ENCODE measurements around the gene C15orf61.

The C15orf61 gene

GRCh38 chr15:67521029-67521782, at the start of gene C15orf61:
Gene C15orf61, plus strand, starts transcription at chr15:67521131. Its CDS starts 118 bp downstream, at chr15:67521249.
- peak; percentile 85 for DNase-seq

- DNase-seq, result no peak
These were observed 48.0 kb upstream of the C15orf61 start for GRCh38 chr15:67472957-67473356.

GRCh38 chr15:67474405-67475110, 46.4 kb upstream of the C15orf61 start:
- no peak for DNase-seq

GRCh38 chr15:67479781-67480505, 41.0 kb upstream of the C15orf61 start:
- no peak for DNase-seq

- no peak for DNase-seq
These were observed 40.2 kb upstream of the C15orf61 start for GRCh38 chr15:67480741-67481140.

- no peak for DNase-seq
These were observed 39.3 kb upstream of the C15orf61 start for GRCh38 chr15:67481680-67482079.

- no peak for DNase-seq
These were observed 25.3 kb upstream of the C15orf61 start for GRCh38 chr15:67495585-67495984.

GRCh38 chr15:67501177-67501835, 19.6 kb upstream of the C15orf61 start:
- DNase-seq, result no peak

- DNase-seq, result no peak
These were observed 19.0 kb upstream of the C15orf61 start for GRCh38 chr15:67501836-67502461.

GRCh38 chr15:67504056-67504455, 16.9 kb upstream of the C15orf61 start:
- no peak for DNase-seq

- DNase-seq, result no peak
These were observed 16.1 kb upstream of the C15orf61 start for GRCh38 chr15:67504796-67505195.

GRCh38 chr15:67505675-67506572, 15.0 kb upstream of the C15orf61 start:
- DNase-seq, result no peak

GRCh38 chr15:67506775-67507747, 13.9 kb upstream of the C15orf61 start:
- DNase-seq, result no peak

- no peak for DNase-seq
These were observed 12.5 kb upstream of the C15orf61 start for GRCh38 chr15:67508407-67508806.

GRCh38 chr15:67509918-67510317, 11.0 kb upstream of the C15orf61 start:
- DNase-seq, result no peak

GRCh38 chr15:67510597-67511190, 10.2 kb upstream of the C15orf61 start:
- no peak for DNase-seq

GRCh38 chr15:67511606-67512005, 9.3 kb upstream of the C15orf61 start:
- DNase-seq, result no peak

- DNase-seq, result no peak
These were observed 8.8 kb upstream of the C15orf61 start for GRCh38 chr15:67512140-67512539.

- no peak for DNase-seq
These were observed 7.8 kb upstream of the C15orf61 start for GRCh38 chr15:67512933-67513714.

Data from NCI-H510A (cell line).